Hepatocyte (in vitro differentiated cells): Measurements from ENCODE around the gene ATXN1.

Experiments used
- CTCF ChIP-seq: fragments of 200-600 bp; sonication (generic); IDR thresholded peaks from 2 replicates; pipeline ENCODE4 v1.5.1; 2016; ENCODE audit warnings: antibody characterized with exemption, mild to moderate bottlenecking; ENCODE audit not compliant: poor library complexity
- EZH2phosphoT487 ChIP-seq: fragments of 200-600 bp; sonication (generic); IDR thresholded peaks from one replicate; pipeline ENCODE4 v1.6.1; 2018; ENCODE audit warnings: antibody characterized with exemption, mild to moderate bottlenecking, low read depth, moderate library complexity; ENCODE audit not compliant: unreplicated experiment, severe bottlenecking

- TF ChIP-seq EZH2phosphoT487 (no peak), CTCF (no peak)
Observed at GRCh38 chr6:16488813-16489212, 272.4 kb downstream of the ATXN1 start.
